ENCODE data around the gene DHX8.

The DHX8 gene

DNA sequence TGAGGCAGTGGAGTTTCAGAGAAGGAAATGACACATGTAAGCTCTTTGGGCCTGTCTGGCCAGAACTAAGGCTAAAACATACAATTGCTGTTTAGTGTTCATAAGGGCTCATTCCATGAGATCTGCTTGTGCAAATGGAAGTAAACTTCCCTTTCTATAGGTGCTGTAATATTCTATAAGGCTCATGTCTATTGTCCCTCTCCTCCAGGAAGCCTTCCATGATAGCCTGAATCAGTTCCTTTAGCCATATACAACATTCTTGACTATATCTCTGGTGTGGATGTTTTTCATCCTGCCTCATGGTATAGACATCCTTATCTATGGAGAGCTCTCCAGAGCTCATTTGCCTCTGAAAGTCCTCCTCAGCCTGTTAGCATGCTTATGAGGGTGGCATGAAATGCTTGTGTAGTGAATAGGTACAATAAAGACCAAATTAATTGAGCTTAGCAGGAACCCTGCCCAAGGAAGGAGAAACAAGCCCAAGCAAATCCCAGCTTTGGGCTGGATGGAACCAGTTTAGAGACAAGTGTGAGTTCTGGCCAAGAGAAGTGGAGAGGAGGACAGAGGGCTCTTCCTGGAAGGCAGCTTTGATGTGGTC lies 64.0 kb downstream of the DHX8 start:
- no peak for DNase-seq (ENCODE audit: low spot score)

GRCh38 chr17:43548689-43549379 lies 65.1 kb downstream of the DHX8 start:
- no peak for DNase-seq (ENCODE audit: low spot score)

- DNase-seq (ENCODE audit: low spot score), result no peak
Observed at GRCh38 chr17:43549496-43549895, 65.7 kb downstream of the DHX8 start.

DNA sequence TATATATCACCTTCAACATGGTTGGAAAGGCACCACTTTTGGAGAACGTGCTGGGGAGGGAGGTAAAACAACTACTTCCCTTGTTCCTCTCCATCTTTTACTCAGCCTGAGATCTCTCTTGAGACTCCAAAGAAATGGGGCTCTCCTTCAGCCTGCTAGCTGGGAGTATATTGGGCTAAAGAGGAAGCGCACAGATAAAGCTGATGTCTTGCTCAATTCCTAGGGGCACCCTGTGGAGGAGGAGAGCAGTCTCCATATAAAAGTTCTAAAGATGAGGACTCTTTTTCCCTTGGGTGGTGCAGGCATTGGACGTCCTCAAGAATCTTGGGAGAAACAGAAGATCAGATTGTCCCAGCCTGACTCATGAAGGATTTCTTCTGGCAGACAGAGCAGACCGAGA lies 67.0 kb downstream of the DHX8 start:
- DNase-seq (ENCODE audit: low spot score), result no peak

GRCh38 chr17:43552229-43552837 lies 68.6 kb downstream of the DHX8 start:
- no peak for DNase-seq (ENCODE audit: low spot score)

GRCh38 chr17:43553573-43553972 lies 69.8 kb downstream of the DHX8 start:
- no peak for DNase-seq (ENCODE audit: low spot score)

DNA sequence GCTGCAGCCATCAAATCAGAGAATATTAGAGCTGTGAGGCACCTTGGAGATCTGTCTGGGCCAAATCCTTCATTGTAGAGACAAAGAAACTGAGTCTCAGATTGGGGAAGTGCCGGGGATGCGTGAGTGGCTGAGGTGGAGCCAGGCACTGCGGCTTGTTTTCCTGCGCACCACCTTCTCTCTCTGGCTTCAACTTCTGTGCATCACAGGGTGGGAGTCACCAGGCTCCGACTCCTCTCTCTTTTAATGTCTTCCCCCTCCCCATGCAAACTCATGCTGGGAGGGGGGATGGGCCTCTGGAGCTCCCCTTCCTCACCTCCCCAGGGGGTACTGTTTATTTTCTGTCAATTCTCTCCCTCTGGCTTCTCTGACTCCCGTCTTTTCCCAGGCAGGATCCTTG lies 71.1 kb downstream of the DHX8 start:
- DNase-seq (ENCODE audit: low spot score), result no peak

DNA sequence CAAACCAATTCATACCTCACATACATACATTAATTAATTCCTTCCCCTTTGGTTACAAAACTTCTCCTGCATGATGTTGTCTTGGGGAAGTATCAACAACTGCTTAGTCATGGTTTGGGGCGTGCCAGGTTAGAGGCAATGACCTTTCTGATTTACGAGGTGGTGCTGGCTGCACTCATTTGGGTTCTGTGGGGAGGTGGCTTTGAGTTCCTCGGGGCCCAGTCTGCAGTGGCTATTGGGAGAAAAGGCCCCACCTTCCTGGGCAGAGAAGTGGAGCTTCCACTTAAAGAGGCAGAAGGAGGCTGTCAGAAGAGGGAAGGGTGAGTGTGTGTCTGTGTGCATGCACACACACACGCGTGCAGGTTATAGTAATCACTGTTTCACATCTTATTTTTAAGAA lies 72.5 kb downstream of the DHX8 start:
- no peak for DNase-seq (ENCODE audit: low spot score)

- DNase-seq (ENCODE audit: low spot score), result no peak
Observed at GRCh38 chr17:43558805-43559160, 75.0 kb downstream of the DHX8 start.

- no peak for DNase-seq (ENCODE audit: low spot score)
Observed at GRCh38 chr17:43559161-43559816, 75.5 kb downstream of the DHX8 start.

DNA sequence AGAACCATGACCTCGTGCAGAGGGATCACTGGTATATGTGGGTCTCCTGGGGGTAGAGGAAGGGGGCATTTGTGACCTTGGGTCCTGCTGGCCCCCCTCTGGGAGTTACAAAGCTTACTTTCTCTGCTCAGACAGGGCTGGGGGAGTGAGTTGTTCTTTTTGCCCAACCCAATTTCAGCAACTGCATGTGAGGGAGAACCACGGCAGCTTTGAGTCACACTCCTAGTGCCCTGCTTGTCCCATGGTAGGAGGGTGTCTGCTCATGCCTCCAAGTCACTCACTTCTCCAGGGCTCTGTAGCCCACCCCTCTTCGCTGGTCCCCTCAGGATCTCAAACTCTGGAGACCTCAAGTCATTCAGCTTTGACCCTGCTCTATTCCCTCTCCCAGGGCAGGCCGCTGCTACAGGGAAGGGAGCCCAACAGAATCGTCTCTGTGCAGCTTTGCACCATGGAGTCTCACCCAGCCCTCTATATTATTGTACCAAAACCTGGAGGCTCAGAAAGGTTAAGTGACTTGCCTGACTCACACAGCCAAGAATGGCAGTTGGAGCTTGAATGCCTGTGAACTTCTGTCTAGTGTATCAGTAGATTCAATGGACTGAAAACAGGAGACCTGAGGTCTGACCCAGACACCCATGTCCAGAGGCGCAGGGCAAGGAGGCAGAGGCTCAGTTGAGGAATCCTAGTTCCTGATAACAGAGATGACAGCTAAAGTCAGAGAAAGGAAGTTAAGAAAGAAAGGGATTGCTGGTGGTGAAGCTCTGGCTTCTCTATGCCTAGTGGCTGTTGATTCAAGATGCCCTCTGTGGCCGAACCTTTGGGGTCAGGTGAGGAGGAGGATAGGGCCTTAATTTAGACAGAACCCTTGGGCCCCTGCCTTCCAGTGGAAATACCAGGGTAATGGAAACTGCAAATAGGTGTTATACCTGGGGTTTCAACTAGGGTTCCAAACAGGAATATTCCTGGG lies 77.0 kb downstream of the DHX8 start:
- no peak for DNase-seq (ENCODE audit: low spot score)

GRCh38 chr17:43562679-43563599 lies 79.2 kb downstream of the DHX8 start:
- DNase-seq (ENCODE audit: low spot score), result no peak

DNA sequence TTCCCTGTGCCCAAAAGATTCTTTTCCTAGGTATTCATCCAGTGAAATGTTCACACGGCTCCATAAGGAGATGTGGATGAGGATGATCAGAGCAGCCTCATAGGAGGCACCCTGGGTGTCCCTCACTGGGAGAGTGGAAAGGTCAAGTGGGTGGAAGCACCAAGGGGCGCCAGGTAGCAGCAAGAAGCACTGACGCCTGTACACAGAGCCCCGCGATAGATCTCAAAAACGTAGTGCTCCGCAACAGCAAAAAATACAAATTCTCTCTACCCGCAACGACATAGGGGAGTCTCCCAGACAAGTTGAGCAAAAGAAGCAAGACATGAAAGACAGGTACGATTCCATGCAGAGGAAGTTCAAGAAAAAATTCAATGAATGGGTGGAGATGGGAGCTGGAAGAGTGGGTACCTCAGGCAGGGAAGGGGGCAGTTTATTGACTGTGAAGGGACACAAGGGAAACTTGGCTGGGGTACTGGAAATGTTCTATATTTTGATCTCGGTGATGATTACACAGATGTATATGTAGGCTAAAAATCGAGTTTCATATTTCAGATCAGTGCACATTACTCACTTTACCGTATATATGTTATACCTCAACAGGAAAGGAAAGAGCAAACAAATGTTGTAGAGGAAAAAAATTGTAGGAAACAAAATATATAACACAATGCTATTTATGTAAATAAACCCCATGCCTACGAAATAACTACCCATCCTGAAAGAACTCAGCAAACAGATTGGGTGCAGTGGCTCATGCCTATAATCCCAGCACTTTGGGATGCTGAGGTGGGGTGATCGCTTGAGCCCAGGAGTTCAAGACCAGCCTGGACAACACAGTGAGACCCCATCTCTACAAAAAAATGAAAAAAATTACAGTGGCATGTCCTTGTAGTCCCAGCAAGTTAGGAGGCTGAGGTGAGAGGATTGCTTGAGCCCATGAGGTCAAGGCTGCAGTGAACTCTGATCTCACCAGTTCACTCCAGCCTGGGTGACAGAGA lies 80.1 kb downstream of the DHX8 start:
- DNase-seq (ENCODE audit: low spot score), result no peak

- DNase-seq (ENCODE audit: low spot score), result no peak
Observed at GRCh38 chr17:43568506-43569082, 84.8 kb downstream of the DHX8 start.

GRCh38 chr17:43570518-43570928 lies 86.7 kb downstream of the DHX8 start:
- no peak for DNase-seq (ENCODE audit: low spot score)

GRCh38 chr17:43572368-43572980 lies 88.7 kb downstream of the DHX8 start:
- no peak for DNase-seq (ENCODE audit: low spot score)

DNA sequence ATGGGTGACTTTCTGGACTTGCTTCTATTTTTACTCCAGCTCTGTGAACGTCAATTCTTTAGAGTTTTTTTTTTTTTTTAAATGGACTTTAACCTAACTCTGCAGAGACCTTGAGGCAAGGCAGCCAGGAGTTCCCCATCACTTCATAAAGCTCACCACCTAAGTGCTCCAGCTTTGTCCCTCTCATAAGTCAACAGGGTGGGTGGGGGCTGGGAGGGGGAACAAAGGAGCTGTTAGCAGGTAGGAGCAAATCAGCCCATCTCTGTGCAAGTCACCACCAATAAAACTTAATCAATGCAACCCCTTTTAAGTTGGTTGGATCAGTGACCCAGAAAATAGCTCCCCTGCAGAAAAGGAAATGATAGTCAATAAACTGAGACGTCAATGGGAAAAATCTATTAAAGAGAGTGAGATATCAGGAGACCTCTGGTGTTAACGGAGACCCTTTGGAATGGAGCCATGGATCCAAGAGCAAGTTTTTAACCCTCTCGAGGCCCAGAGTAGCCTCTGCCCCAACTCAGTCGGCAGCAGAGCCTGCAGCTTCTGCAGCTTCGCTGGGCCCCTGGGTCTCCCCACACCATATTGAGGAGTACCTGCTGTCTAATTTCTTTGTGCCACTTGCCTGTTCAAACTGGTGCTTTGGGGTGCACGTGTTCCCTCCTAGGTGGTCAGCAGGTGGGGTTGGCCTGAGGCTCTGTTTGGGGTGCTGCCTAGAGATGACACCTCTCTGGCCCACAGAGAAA lies 90.0 kb downstream of the DHX8 start:
- no peak for DNase-seq (ENCODE audit: low spot score)

GRCh38 chr17:43574348-43574747 lies 90.6 kb downstream of the DHX8 start:
- no peak for DNase-seq (ENCODE audit: low spot score)

All from CD4-positive, alpha-beta T cell treated with Interleukin-6 at 100 ng/mL for 8 hours (primary cell).